Uterus (tissue), 2 donors: ENCODE results near the gene C16orf74.

Experiments
- POLR2A ChIP-seq, 2 donors: fragments of 450-650 bp; IDR thresholded peaks; one replicate each; pipeline ENCODE4 v1.6.1; 2016; ENCODE audit warnings: antibody characterized with exemption in 2 of 2, mild to moderate bottlenecking in 1 of 2, moderate library complexity in 1 of 2
- TF ChIP-seq, protein P1 (sequence below), 4 experiments: fragments of 200-600 bp in 2 of 4; fragments of 450-650 bp in 2 of 4; sonication (generic) in 2 of 4; IDR thresholded peaks; one replicate each; pipeline ENCODE4 v1.5.1; 2016 to 2019; ENCODE audit warnings: antibody characterized with exemption in 4 of 4, mild to moderate bottlenecking in 2 of 4, moderate library complexity in 1 of 4

DNA sequence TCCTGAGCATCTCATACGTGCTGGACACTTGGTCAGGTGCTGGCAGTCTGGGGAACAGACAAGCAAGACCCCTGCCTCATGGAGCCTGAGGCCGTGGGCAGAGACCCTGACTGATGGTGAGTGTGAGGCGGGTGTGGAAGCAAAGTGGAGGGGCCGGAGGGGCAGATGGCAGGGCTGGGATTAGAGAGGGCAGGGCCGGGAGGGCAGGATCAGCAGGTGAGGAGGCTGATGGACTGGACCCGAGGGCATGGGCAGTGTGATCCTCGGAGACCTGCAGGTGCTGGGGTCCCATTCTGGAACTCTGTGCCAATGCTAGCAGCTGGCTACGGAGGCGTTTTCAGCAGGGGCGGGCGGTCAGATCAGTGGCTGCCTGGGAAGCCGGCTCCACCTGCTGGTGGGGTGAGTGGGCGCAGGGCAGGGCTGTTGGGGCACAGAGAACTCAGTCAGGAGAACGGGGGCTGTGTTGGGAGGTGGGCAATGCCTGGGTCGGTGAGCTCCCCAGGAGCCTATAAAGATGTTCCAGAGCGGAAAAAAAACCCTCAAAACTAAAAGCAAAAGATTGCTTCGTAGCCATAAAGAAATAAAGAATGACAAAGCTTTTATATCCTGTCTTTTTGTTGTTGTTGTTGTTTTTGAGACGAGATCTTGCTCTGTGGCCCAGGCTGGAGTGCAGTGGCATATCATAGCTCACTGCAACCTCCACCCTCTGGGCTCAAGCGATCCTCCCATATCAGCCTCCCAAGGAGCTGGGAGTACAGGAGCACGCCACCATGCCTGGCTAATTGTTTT, 8.9 kb upstream of the C16orf74 start:
- no peak for TF ChIP-seq POLR2A (IDR thresholded peaks at IDR 0.05)
- TF ChIP-seq, protein P1, sequence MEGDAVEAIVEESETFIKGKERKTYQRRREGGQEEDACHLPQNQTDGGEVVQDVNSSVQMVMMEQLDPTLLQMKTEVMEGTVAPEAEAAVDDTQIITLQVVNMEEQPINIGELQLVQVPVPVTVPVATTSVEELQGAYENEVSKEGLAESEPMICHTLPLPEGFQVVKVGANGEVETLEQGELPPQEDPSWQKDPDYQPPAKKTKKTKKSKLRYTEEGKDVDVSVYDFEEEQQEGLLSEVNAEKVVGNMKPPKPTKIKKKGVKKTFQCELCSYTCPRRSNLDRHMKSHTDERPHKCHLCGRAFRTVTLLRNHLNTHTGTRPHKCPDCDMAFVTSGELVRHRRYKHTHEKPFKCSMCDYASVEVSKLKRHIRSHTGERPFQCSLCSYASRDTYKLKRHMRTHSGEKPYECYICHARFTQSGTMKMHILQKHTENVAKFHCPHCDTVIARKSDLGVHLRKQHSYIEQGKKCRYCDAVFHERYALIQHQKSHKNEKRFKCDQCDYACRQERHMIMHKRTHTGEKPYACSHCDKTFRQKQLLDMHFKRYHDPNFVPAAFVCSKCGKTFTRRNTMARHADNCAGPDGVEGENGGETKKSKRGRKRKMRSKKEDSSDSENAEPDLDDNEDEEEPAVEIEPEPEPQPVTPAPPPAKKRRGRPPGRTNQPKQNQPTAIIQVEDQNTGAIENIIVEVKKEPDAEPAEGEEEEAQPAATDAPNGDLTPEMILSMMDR (IDR thresholded peaks at IDR 0.05): no peak
